ENCODE results near the gene CD79A.

The CD79A gene

DNA sequence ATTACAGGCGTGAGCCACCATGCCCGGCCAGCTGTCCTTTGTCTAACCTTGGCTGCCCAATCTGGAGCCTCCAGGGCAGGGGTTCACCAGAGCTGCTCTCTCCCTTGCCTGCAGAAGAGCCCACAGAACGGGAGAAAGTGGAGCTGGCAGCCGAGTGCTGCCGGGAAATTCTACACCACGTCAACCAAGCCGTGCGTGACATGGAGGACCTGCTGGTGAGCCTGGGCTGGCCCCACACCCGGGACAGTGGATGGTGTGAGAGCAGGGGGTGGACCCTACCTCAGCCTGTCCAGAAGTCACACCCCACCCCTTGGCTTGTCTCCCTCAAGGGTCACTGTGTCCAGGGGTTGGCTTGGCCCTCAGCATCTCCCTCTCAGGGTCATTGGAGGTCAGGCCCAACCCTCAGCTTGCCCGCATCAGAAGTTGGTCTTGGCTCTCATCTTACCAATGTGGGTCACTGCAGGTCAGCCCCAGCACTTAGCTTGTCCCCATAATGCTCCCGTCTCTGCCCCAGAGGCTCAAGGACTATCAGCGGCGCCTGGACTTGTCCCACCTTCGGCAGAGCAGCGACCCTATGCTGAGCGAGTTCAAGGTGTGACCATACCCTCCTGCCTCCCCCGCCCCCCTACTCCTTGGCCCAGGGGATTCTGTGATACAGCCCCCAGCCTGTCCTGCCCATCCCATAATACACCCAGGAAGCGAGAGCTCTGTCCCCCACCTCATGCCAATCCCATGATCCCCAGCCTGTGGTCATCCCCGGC is 26.3 kb downstream of the CD79A start:
- DNase-seq (ENCODE audit: low read depth in 1 of 2, low spot score in 1 of 2) = no peak

DNA sequence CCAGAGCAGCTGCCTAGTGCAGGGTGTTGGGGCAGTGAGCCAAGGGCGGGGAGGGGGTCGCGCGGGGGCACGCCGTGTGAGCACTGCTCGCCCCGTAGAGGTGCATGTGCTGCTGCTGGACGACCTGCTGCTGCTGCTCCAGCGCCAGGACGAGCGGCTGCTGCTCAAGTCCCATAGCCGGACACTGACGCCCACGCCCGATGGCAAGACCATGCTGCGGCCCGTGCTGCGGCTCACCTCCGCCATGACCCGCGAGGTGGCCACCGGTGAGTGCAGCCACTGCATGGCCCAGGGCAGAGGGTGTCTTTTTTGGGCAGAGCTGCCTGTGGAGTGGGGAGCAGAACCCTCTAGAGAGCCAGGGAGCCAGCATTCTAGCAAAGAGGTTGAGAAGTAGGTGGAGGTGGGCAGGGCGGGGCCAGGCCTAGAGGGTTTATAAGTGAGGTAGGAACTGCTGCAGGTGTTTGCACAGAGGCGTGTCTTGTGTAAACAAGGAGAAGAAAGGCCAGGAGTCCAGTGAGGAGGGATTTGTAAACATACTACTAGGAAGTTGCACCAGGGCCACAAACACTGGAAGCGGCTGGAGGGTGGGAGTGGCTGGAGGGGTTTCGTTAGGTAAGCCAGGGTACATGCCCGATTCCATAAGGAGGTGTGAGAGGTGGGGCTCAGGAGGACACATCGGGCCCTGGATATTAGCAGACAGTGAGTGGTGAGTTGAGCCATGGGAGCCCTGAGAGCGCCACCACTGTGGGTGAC is 27.2 kb downstream of the CD79A start:
- DNase-seq (ENCODE audit: low read depth in 1 of 2, low spot score in 1 of 2) = no peak
- Histone ChIP-seq H3K27ac (replicated peaks) (no peak overlapping the region), H3K4me3 (replicated peaks; ENCODE audit: insufficient read depth, low read length) (no peak overlapping the region)

More for the DNA sequence above, 26.3 kb downstream of the CD79A start:
- H3K4me3 ChIP-seq (replicated peaks; ENCODE audit: insufficient read depth, low read length) = no peak overlapping the region
- H3K27me3 ChIP-seq (ENCODE audit: insufficient read depth, poor library complexity, severe bottlenecking) = no peaks in the 10 kb centered on the region
- TF ChIP-seq POLR2AphosphoS5 (IDR thresholded peaks at IDR 0.05; ENCODE audit: low read depth) = no peak
- TF ChIP-seq REST (IDR thresholded peaks at IDR 0.05; ENCODE audit: insufficient replicate concordance, low read depth) = no peak
- TF ChIP-seq SPI1 (IDR thresholded peaks at IDR 0.05; ENCODE audit: borderline replicate concordance, low read depth) = no peak
- no peak for TF ChIP-seq GABPA (IDR thresholded peaks at IDR 0.05; ENCODE audit: low read depth)
- TF ChIP-seq, protein P1, sequence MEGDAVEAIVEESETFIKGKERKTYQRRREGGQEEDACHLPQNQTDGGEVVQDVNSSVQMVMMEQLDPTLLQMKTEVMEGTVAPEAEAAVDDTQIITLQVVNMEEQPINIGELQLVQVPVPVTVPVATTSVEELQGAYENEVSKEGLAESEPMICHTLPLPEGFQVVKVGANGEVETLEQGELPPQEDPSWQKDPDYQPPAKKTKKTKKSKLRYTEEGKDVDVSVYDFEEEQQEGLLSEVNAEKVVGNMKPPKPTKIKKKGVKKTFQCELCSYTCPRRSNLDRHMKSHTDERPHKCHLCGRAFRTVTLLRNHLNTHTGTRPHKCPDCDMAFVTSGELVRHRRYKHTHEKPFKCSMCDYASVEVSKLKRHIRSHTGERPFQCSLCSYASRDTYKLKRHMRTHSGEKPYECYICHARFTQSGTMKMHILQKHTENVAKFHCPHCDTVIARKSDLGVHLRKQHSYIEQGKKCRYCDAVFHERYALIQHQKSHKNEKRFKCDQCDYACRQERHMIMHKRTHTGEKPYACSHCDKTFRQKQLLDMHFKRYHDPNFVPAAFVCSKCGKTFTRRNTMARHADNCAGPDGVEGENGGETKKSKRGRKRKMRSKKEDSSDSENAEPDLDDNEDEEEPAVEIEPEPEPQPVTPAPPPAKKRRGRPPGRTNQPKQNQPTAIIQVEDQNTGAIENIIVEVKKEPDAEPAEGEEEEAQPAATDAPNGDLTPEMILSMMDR (IDR thresholded peaks at IDR 0.05; ENCODE audit: insufficient read depth, low read length) = no peak
- no peak overlapping the region for H3K27ac ChIP-seq (replicated peaks)

More for the DNA sequence above, 27.2 kb downstream of the CD79A start:
- no peaks in the 10 kb centered on the region for H3K27me3 ChIP-seq (ENCODE audit: insufficient read depth, poor library complexity, severe bottlenecking)
- TF ChIP-seq SPI1 (IDR thresholded peaks at IDR 0.05; ENCODE audit: borderline replicate concordance, low read depth) (no peak), REST (IDR thresholded peaks at IDR 0.05; ENCODE audit: insufficient replicate concordance, low read depth) (no peak), POLR2AphosphoS5 (IDR thresholded peaks at IDR 0.05; ENCODE audit: low read depth) (no peak), GABPA (IDR thresholded peaks at IDR 0.05; ENCODE audit: low read depth) (no peak)
- TF ChIP-seq, protein P1 (IDR thresholded peaks at IDR 0.05; ENCODE audit: insufficient read depth, low read length) = no peak

All from HL-60 (cell line).